Measurements from ENCODE around the gene CSHL1. TPM values are rescaled to one million over a fixed set of nuclear protein-coding genes. Genes with fewer than 3 reads are reported as not detected.
"Not testable (repeated sequence)": the region's sequence is repeated elsewhere in the genome, so short reads cannot be mapped to it uniquely, and the experiment has no call there.

Gene CSHL1
- total RNA-seq, 2 experiments from 2014 or later = not detected

- no peaks in the 10 kb centered on the region for H3K9me3 Mint-ChIP-seq
- no peaks in the 10 kb centered on the region for H3K27me3 Mint-ChIP-seq
- H3K4me3 Mint-ChIP-seq = no peak overlapping the region
Measured at GRCh38 chr17:63880706-63881105, 30.4 kb downstream of the CSHL1 start.

GRCh38 chr17:63878413-63878812 is 32.6 kb downstream of the CSHL1 start:
- CTCF ChIA-PET = interaction anchor here (0.7 to 1.2 kb wide), 2 partner anchors 138 to 413 kb away, joined by 4 to 6 read pairs; no protein-coding TSS in a partner anchor
- POLR2A ChIA-PET; H3K4me1 Mint-ChIP-seq (ENCODE audit: low read depth); intact Hi-C loops (cut with micrococcal nuclease); H3K27ac Mint-ChIP-seq; H3K4me3 Mint-ChIP-seq; DNase-seq; H3K27me3 Mint-ChIP-seq; H3K9me3 Mint-ChIP-seq; H3K36me3 Mint-ChIP-seq: not testable (repeated sequence)

More at GRCh38 chr17:63880706-63881105, 30.4 kb downstream of the CSHL1 start:
- Mint-ChIP-seq H3K4me1 (ENCODE audit: low read depth) (no peaks in the 10 kb centered on the region), H3K27ac (no peak overlapping the region), H3K36me3 (no peaks in the 10 kb centered on the region)
- CTCF ChIA-PET = interaction anchor here (2.1 kb wide), 1 partner anchor 253 kb away, joined by 6 read pairs; no protein-coding TSS in a partner anchor
- POLR2A ChIA-PET = no interaction called here
- intact Hi-C loops (cut with micrococcal nuclease) = no loop called here
- no peak for DNase-seq

- POLR2A ChIA-PET; intact Hi-C loops (cut with micrococcal nuclease); H3K36me3 Mint-ChIP-seq; DNase-seq; H3K27me3 Mint-ChIP-seq; H3K27ac Mint-ChIP-seq; H3K4me1 Mint-ChIP-seq (ENCODE audit: low read depth); H3K4me3 Mint-ChIP-seq; H3K9me3 Mint-ChIP-seq: not testable (repeated sequence)
- CTCF ChIA-PET = interaction anchor here (0.9 kb wide), 1 partner anchor 9 kb away, joined by 3 read pairs; no protein-coding TSS in a partner anchor
Measured at GRCh38 chr17:63874693-63875092, 36.4 kb downstream of the CSHL1 start.

GRCh38 chr17:63874061-63874626 is 36.9 kb downstream of the CSHL1 start:
- intact Hi-C loops (cut with micrococcal nuclease); POLR2A ChIA-PET; H3K36me3 Mint-ChIP-seq; H3K4me3 Mint-ChIP-seq; H3K27me3 Mint-ChIP-seq; H3K27ac Mint-ChIP-seq; H3K4me1 Mint-ChIP-seq (ENCODE audit: low read depth); DNase-seq; H3K9me3 Mint-ChIP-seq: not testable (repeated sequence)
- CTCF ChIA-PET = interaction anchor here (0.9 kb wide), 1 partner anchor 8 kb away, joined by 3 read pairs; no protein-coding TSS in a partner anchor

- POLR2A ChIA-PET; CTCF ChIA-PET; DNase-seq; intact Hi-C loops (cut with micrococcal nuclease); H3K9me3 Mint-ChIP-seq; H3K36me3 Mint-ChIP-seq; H3K27me3 Mint-ChIP-seq; H3K27ac Mint-ChIP-seq; H3K4me3 Mint-ChIP-seq; H3K4me1 Mint-ChIP-seq (ENCODE audit: low read depth): not testable (repeated sequence)
Measured at GRCh38 chr17:63873577-63873976, 37.5 kb downstream of the CSHL1 start, which contains the start of gene CSH2. TSS of gene CSH2 (minus strand) at chr17:63873677. CDS start at chr17:63873614, 63 bp downstream.

DNA sequence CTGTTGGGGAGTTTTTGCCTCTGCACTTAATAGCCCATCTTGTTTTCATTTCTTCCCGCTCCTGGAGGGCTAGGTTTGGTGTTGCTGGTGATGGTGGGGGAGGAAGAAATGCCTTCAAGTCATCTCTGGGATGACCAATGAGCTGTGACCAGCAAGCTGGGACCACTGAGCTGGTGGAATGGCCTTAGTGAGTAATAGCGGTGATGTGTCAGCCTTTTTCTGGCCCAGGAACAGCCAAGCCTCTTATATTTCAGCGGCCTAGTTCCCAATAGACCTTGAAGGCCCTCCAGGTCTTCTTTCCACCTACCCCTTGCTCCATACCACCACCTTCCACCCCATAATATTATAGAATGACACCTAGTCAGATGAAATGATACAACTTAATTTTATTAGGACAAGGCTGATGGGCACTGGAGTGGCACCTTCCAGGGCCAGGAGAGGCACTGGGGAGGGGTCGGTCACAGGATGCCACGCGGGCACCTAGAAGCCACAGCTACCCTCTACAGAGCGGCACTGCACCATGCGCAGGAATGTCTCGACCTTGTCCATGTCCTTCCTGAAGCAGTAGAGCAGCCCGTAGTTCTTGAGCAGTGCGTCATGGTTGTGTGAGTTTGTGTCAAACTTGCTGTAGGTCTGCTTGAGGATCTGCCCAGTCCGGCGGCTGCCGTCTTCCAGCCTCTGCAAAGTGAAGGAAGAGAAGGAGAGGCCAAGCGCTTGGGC is 39.3 kb downstream of the CSHL1 start:
- CTCF ChIA-PET; H3K4me1 Mint-ChIP-seq (ENCODE audit: low read depth); DNase-seq; POLR2A ChIA-PET; H3K9me3 Mint-ChIP-seq; H3K4me3 Mint-ChIP-seq; H3K27ac Mint-ChIP-seq; H3K27me3 Mint-ChIP-seq; H3K36me3 Mint-ChIP-seq; intact Hi-C loops (cut with micrococcal nuclease): not testable (repeated sequence)

- H3K27ac Mint-ChIP-seq; H3K4me1 Mint-ChIP-seq (ENCODE audit: low read depth); POLR2A ChIA-PET; H3K27me3 Mint-ChIP-seq; H3K36me3 Mint-ChIP-seq; DNase-seq; H3K4me3 Mint-ChIP-seq; H3K9me3 Mint-ChIP-seq; intact Hi-C loops (cut with micrococcal nuclease): not testable (repeated sequence)
- CTCF ChIA-PET = interaction anchor here (0.7 to 1.9 kb wide), 3 partner anchors 10 to 32 kb away, joined by 3 to 8 read pairs (median 5); no protein-coding TSS in a partner anchor
Measured at GRCh38 chr17:63870292-63870665, 40.8 kb downstream of the CSHL1 start.

GRCh38 chr17:63869491-63870291 is 41.4 kb downstream of the CSHL1 start:
- H3K9me3 Mint-ChIP-seq; H3K4me1 Mint-ChIP-seq (ENCODE audit: low read depth); H3K36me3 Mint-ChIP-seq; H3K27me3 Mint-ChIP-seq; H3K27ac Mint-ChIP-seq; DNase-seq; H3K4me3 Mint-ChIP-seq; intact Hi-C loops (cut with micrococcal nuclease); POLR2A ChIA-PET: not testable (repeated sequence)
- CTCF ChIA-PET = interaction anchor here (1.6 to 1.9 kb wide), 2 partner anchors 9 to 21 kb away, joined by 5 to 8 read pairs; no protein-coding TSS in a partner anchor

GRCh38 chr17:63866625-63867024 is 44.4 kb downstream of the CSHL1 start:
- intact Hi-C loops (cut with micrococcal nuclease); H3K4me1 Mint-ChIP-seq (ENCODE audit: low read depth); H3K4me3 Mint-ChIP-seq; POLR2A ChIA-PET; H3K36me3 Mint-ChIP-seq; H3K9me3 Mint-ChIP-seq; H3K27me3 Mint-ChIP-seq; DNase-seq; H3K27ac Mint-ChIP-seq: not testable (repeated sequence)
- CTCF ChIA-PET = interaction anchor here (0.6 to 4.9 kb wide), 18 partner anchors 8 to 689 kb away, joined by 3 to 42 read pairs (median 4); partner anchors contain the start of gene SMARCD2

Other genes with a start within 250 kb of the CSHL1 start
- 100 to 1,000 TPM; 146 to 150 TPM for gene LIMD2, start 211.1 kb downstream of the CSHL1 start, total RNA-seq
- 10 to 100 TPM; 64.8 to 69.7 TPM for gene STRADA, start 169.5 kb downstream of the CSHL1 start, total RNA-seq
- 10 to 100 TPM; 57.6 to 60.5 TPM for gene CCDC47, start 137.7 kb downstream of the CSHL1 start, total RNA-seq
- 100 to 1,000 TPM; 103 to 106 TPM for gene DDX42, start 137.1 kb downstream of the CSHL1 start, total RNA-seq
- gene PSMC5, start 83.8 kb downstream of the CSHL1 start, total RNA-seq = 100 to 1,000 TPM; 165 to 171 TPM
- 10 to 100 TPM; 41.5 to 42.8 TPM for gene FTSJ3, start 83.6 kb downstream of the CSHL1 start, total RNA-seq
- 100 to 1,000 TPM; 109 to 111 TPM for gene SMARCD2, start 68.6 kb downstream of the CSHL1 start, total RNA-seq
- not detected for gene CSH2, start 37.6 kb downstream of the CSHL1 start, total RNA-seq
- gene GH2, start 29.3 kb downstream of the CSHL1 start, total RNA-seq = not detected
- not detected for gene CSH1, start 14.7 kb downstream of the CSHL1 start, total RNA-seq
- under 1 TPM in 1 of 2 experiments, not detected in 1; 0.43 TPM for gene GH1, start 7.6 kb upstream of the CSHL1 start, total RNA-seq
- gene CD79B, start 21.1 kb upstream of the CSHL1 start, total RNA-seq = 10 to 100 TPM; 39.1 to 40.9 TPM
- under 1 TPM; 0.33 to 0.75 TPM for gene SCN4A, start 61.7 kb upstream of the CSHL1 start, total RNA-seq
- gene PRR29, start 87.1 kb upstream of the CSHL1 start, total RNA-seq = 1 to 10 TPM; 2.0 to 3.4 TPM
- gene ICAM2, start 109.4 kb upstream of the CSHL1 start, total RNA-seq = 10 to 100 TPM; 65.0 to 66.7 TPM
- 10 to 100 TPM; 45.3 to 47.7 TPM for gene ERN1, start 218.9 kb upstream of the CSHL1 start, total RNA-seq

Data from activated CD4-positive, alpha-beta memory T cell treated with anti-CD3 and anti-CD28 coated beads for 36 hours (primary cell).